Activated T-helper 2 cell treated with anti-CD3 and anti-CD28 coated beads, Interferon-gamma antibody, Interleukin-2, Interleukin-4, amounts not matched to agents 10 μg/mL and 5 μg/mL and 100 μg/mL, durations not matched to agents 14 hours and 24 hours and 36 hours (primary cell): ENCODE data around the gene TDRD7. TPM values are rescaled to one million over a fixed set of nuclear protein-coding genes. Genes with fewer than 3 reads are reported as not detected.
"Not testable (repeated sequence)": the region's sequence is repeated elsewhere in the genome, so short reads cannot be mapped to it uniquely, and the experiment has no call there.

ENCODE experiments used
- DNase-seq: peaks from one replicate; pipeline ENCODE4 v3.0.0; 2021; ENCODE audit warnings: low spot score
- H3K27ac Mint-ChIP-seq: one replicate; pipeline ENCODE4 v1.8.0; 2021; ENCODE audit warnings: mixed read lengths
- H3K27me3 Mint-ChIP-seq: one replicate; pipeline ENCODE4 v1.8.0; 2021; ENCODE audit warnings: low read depth, mixed read lengths
- H3K36me3 Mint-ChIP-seq: one replicate; pipeline ENCODE4 v1.8.0; 2021; ENCODE audit warnings: low read depth, mixed read lengths
- H3K4me1 Mint-ChIP-seq: one replicate; pipeline ENCODE4 v1.8.0; 2021; ENCODE audit warnings: low read depth, mixed read lengths
- H3K4me3 Mint-ChIP-seq: one replicate; pipeline ENCODE4 v1.8.0; 2021; ENCODE audit warnings: low read depth, mild to moderate bottlenecking, moderate library complexity, mixed read lengths
- H3K9me3 Mint-ChIP-seq: one replicate; pipeline ENCODE4 v1.8.0; 2021; ENCODE audit warnings: mixed read lengths
- intact Hi-C: fragments of 100-400 bp; cut with micrococcal nuclease; formaldehyde crosslinking; loops from one replicate; pipeline ENCODE4 v1.15.1; 2023
- total RNA-seq: library from RNA; stranded (reverse); gene quantifications from 2 replicates; pipeline ENCODE4 v1.2.3, GENCODE V29; 2022

The TDRD7 gene
- total RNA-seq, 1 donor from 2014 or later: 4.4 TPM

- intact Hi-C loops: no loop called here
- DNase-seq: no peak
- H3K9me3 Mint-ChIP-seq: no peaks in the 10 kb centered on the region
- H3K36me3 Mint-ChIP-seq: peaks cover 5% of the 10 kb centered on the region
- H3K27me3 Mint-ChIP-seq: no peaks in the 10 kb centered on the region
- H3K4me1 Mint-ChIP-seq: no peaks in the 10 kb centered on the region
- no peak overlapping the region for H3K27ac Mint-ChIP-seq
- no peak overlapping the region for H3K4me3 Mint-ChIP-seq
Measured at GRCh38 chr9:97438666-97439065, 26.8 kb downstream of the TDRD7 start.

- intact Hi-C loops: no loop called here
- Mint-ChIP-seq H3K4me3 (no peak overlapping the region), H3K4me1 (no peaks in the 10 kb centered on the region), H3K36me3 (no peaks in the 10 kb centered on the region), H3K27ac (no peak overlapping the region), H3K27me3 (no peaks in the 10 kb centered on the region), H3K9me3 (no peaks in the 10 kb centered on the region)
- no peak for DNase-seq
Measured at GRCh38 chr9:97440160-97440559, 28.3 kb downstream of the TDRD7 start.

GRCh38 chr9:97441729-97442128 is 29.8 kb downstream of the TDRD7 start:
- no peak overlapping the region for H3K27ac Mint-ChIP-seq
- H3K4me1 Mint-ChIP-seq: no peaks in the 10 kb centered on the region
- DNase-seq: no peak
- no peak overlapping the region for H3K4me3 Mint-ChIP-seq
- H3K9me3 Mint-ChIP-seq: no peaks in the 10 kb centered on the region
- no peaks in the 10 kb centered on the region for H3K27me3 Mint-ChIP-seq
- H3K36me3 Mint-ChIP-seq: no peaks in the 10 kb centered on the region
- intact Hi-C loops: no loop called here

- H3K9me3 Mint-ChIP-seq: no peaks in the 10 kb centered on the region
- no peak overlapping the region for H3K27ac Mint-ChIP-seq
- H3K27me3 Mint-ChIP-seq: no peaks in the 10 kb centered on the region
- H3K4me3 Mint-ChIP-seq: no peak overlapping the region
- no peaks in the 10 kb centered on the region for H3K4me1 Mint-ChIP-seq
- no peak for DNase-seq
- peaks cover 4% of the 10 kb centered on the region for H3K36me3 Mint-ChIP-seq
- intact Hi-C loops: no loop called here
Measured at GRCh38 chr9:97445119-97445701, 33.3 kb downstream of the TDRD7 start.

GRCh38 chr9:97447001-97447400 is 35.1 kb downstream of the TDRD7 start:
- intact Hi-C loops: no loop called here
- no peaks in the 10 kb centered on the region for H3K9me3 Mint-ChIP-seq
- no peak overlapping the region for H3K27ac Mint-ChIP-seq
- DNase-seq: no peak
- H3K4me3 Mint-ChIP-seq: no peak overlapping the region
- peaks cover 4% of the 10 kb centered on the region for H3K36me3 Mint-ChIP-seq
- no peaks in the 10 kb centered on the region for H3K27me3 Mint-ChIP-seq
- H3K4me1 Mint-ChIP-seq: no peaks in the 10 kb centered on the region

- intact Hi-C loops, H3K9me3 Mint-ChIP-seq, H3K27ac Mint-ChIP-seq, DNase-seq, H3K36me3 Mint-ChIP-seq, H3K27me3 Mint-ChIP-seq, H3K4me1 Mint-ChIP-seq, H3K4me3 Mint-ChIP-seq: not testable (repeated sequence)
Measured at GRCh38 chr9:97453573-97453972, 41.7 kb downstream of the TDRD7 start.

- H3K27ac Mint-ChIP-seq, H3K36me3 Mint-ChIP-seq, H3K4me3 Mint-ChIP-seq, H3K4me1 Mint-ChIP-seq, intact Hi-C loops, H3K9me3 Mint-ChIP-seq, DNase-seq, H3K27me3 Mint-ChIP-seq: not testable (repeated sequence)
Measured at GRCh38 chr9:97456841-97457240, 44.9 kb downstream of the TDRD7 start.

- intact Hi-C loops: no loop called here
- Mint-ChIP-seq H3K4me3 (no peak overlapping the region), H3K36me3 (no peaks in the 10 kb centered on the region), H3K9me3 (no peaks in the 10 kb centered on the region), H3K27ac (no peak overlapping the region), H3K27me3 (no peaks in the 10 kb centered on the region), H3K4me1 (no peaks in the 10 kb centered on the region)
- DNase-seq: no peak
Measured at GRCh38 chr9:97459326-97459725, 47.4 kb downstream of the TDRD7 start.

GRCh38 chr9:97462159-97462558 is 50.3 kb downstream of the TDRD7 start:
- DNase-seq: no peak
- Mint-ChIP-seq H3K27ac (no peak overlapping the region), H3K4me3 (no peak overlapping the region), H3K4me1 (no peaks in the 10 kb centered on the region), H3K9me3 (no peaks in the 10 kb centered on the region), H3K36me3 (no peaks in the 10 kb centered on the region), H3K27me3 (no peaks in the 10 kb centered on the region)
- intact Hi-C loops: no loop called here

- Mint-ChIP-seq H3K27ac (no peak overlapping the region), H3K36me3 (no peaks in the 10 kb centered on the region), H3K4me1 (no peaks in the 10 kb centered on the region), H3K4me3 (no peak overlapping the region), H3K27me3 (no peaks in the 10 kb centered on the region), H3K9me3 (no peaks in the 10 kb centered on the region)
- intact Hi-C loops: no loop called here
- DNase-seq: no peak
Measured at GRCh38 chr9:97462914-97463313, 51.0 kb downstream of the TDRD7 start.

- peak; percentile 14 for DNase-seq
- no peaks in the 10 kb centered on the region for H3K27me3 Mint-ChIP-seq
- H3K4me1 Mint-ChIP-seq: no peaks in the 10 kb centered on the region
- no peaks in the 10 kb centered on the region for H3K9me3 Mint-ChIP-seq
- no peak overlapping the region for H3K27ac Mint-ChIP-seq
- intact Hi-C loops: loop anchor here (1.0 to 5.0 kb wide), 2 partner anchors 129 to 148 kb away; no protein-coding TSS in a partner anchor
- no peak overlapping the region for H3K4me3 Mint-ChIP-seq
- no peaks in the 10 kb centered on the region for H3K36me3 Mint-ChIP-seq
Measured at GRCh38 chr9:97468658-97469448, 57.0 kb downstream of the TDRD7 start.

- H3K27ac Mint-ChIP-seq: no peak overlapping the region
- no peaks in the 10 kb centered on the region for H3K27me3 Mint-ChIP-seq
- peaks cover 5% of the 10 kb centered on the region for H3K4me1 Mint-ChIP-seq
- H3K36me3 Mint-ChIP-seq: peaks cover 4% of the 10 kb centered on the region
- intact Hi-C loops: no loop called here
- H3K4me3 Mint-ChIP-seq: no peak overlapping the region
- DNase-seq: no peak
- H3K9me3 Mint-ChIP-seq: no peaks in the 10 kb centered on the region
Measured at GRCh38 chr9:97470076-97470475, 58.2 kb downstream of the TDRD7 start.

- Mint-ChIP-seq H3K4me3 (no peak overlapping the region), H3K9me3 (no peaks in the 10 kb centered on the region), H3K27me3 (no peaks in the 10 kb centered on the region), H3K4me1 (peaks cover 5% of the 10 kb centered on the region), H3K27ac (no peak overlapping the region), H3K36me3 (peaks cover 4% of the 10 kb centered on the region)
- no peak for DNase-seq
- intact Hi-C loops: no loop called here
Measured at GRCh38 chr9:97473717-97474116, 61.8 kb downstream of the TDRD7 start.
